Thoracic aorta (tissue), 2 donors: ENCODE data around the gene TPK1. TPM values are rescaled to one million over a fixed set of nuclear protein-coding genes. Genes with fewer than 3 reads are reported as not detected.

Experiments
- ATAC-seq: fragments of 150-250 bp; one replicate; pipeline ENCODE4 v1.8.0; 2017; ENCODE audit warnings: low read depth; ENCODE audit not compliant: insufficient number of reproducible peaks, low FRiP score
- DNase-seq: peaks from one replicate; pipeline ENCODE4 v3.0.0-alpha.2; 2020; ENCODE audit warnings: low spot score
- H3K27ac ChIP-seq, 2 donors: fragments of 200-600 bp; sonication (generic); 1 replicate in 1 of 2; 2 replicates in 1 of 2; pipeline ENCODE4 v1.5.1; 2016; ENCODE audit warnings: mild to moderate bottlenecking in 2 of 2, moderate library complexity in 2 of 2
- H3K27me3 ChIP-seq: fragments of 200-600 bp; sonication (generic); replicated peaks from 2 replicates; pipeline ENCODE4 v1.6.0; 2016; ENCODE audit warnings: mild to moderate bottlenecking; ENCODE audit not compliant: insufficient read depth
- H3K36me3 ChIP-seq: fragments of 200-600 bp; sonication (generic); one replicate; pipeline ENCODE4 v1.5.1; 2016
- H3K4me1 ChIP-seq, 2 donors: fragments of 200-600 bp; sonication (generic); 1 replicate in 1 of 2; 2 replicates in 1 of 2; pipeline versions ENCODE4 v1.5.1 to v1.6.0; 2016; ENCODE audit warnings: low read depth in 2 of 2, mild to moderate bottlenecking in 1 of 2; ENCODE audit not compliant: control insufficient read depth in 1 of 2
- H3K4me3 ChIP-seq: fragments of 200-600 bp; sonication (generic); 2 replicates; pipeline ENCODE4 v1.5.1; 2016; ENCODE audit warnings: mild to moderate bottlenecking
- H3K9me3 ChIP-seq: fragments of 200-600 bp; sonication (generic); 2 replicates; pipeline ENCODE4 v1.5.1; 2016
- total RNA-seq, 2 donors: library from RNA; depleted of rRNA; stranded (reverse); fragments of >200 nt; gene quantifications; one replicate each; pipeline versions ENCODE4 v1.1.0 to v1.2.3, GENCODE V29; 2016
- TF ChIP-seq, protein P1 (sequence below): fragments of 200-600 bp; sonication (generic); IDR thresholded peaks from one replicate; pipeline ENCODE4 v1.5.1; 2019; ENCODE audit warnings: antibody characterized with exemption

TPK1 gene
- total RNA-seq, 2 donors from 2014 or later: 13.3 to 21.2 TPM

- TF ChIP-seq, protein P1, sequence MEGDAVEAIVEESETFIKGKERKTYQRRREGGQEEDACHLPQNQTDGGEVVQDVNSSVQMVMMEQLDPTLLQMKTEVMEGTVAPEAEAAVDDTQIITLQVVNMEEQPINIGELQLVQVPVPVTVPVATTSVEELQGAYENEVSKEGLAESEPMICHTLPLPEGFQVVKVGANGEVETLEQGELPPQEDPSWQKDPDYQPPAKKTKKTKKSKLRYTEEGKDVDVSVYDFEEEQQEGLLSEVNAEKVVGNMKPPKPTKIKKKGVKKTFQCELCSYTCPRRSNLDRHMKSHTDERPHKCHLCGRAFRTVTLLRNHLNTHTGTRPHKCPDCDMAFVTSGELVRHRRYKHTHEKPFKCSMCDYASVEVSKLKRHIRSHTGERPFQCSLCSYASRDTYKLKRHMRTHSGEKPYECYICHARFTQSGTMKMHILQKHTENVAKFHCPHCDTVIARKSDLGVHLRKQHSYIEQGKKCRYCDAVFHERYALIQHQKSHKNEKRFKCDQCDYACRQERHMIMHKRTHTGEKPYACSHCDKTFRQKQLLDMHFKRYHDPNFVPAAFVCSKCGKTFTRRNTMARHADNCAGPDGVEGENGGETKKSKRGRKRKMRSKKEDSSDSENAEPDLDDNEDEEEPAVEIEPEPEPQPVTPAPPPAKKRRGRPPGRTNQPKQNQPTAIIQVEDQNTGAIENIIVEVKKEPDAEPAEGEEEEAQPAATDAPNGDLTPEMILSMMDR: peak; percentile 28
- ATAC-seq: no peak
Measured at GRCh38 chr7:144787127-144787526, 48.7 kb downstream of the TPK1 start.

DNA sequence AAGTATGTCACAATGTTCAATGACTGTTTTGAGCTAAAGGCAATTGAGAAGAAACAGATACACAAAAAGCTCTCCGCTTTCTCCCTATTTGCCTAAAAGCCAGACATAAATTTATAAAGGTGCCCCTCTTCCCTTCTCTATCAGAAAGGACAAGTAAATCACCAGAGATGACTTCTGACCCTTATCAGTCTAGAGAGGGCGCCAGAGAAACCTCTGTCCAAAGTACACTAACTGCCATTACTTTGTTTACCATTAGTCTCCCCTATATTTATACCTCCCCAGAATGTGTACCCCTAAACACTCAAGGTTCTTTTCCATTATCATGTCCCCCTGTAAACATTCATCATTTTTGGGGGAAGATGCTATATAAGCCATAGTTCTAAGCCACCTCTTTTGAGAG is 49.3 kb downstream of the TPK1 start:
- TF ChIP-seq, protein P1: no peak
- no peak for ATAC-seq

More at GRCh38 chr7:144787127-144787526, 48.7 kb downstream of the TPK1 start:
- H3K4me3 ChIP-seq: no peak overlapping the region
- no peak for DNase-seq
- H3K36me3 ChIP-seq: no peaks in the 10 kb centered on the region
- peaks cover 11 to 33% of the 10 kb centered on the region in 2 donors for H3K4me1 ChIP-seq
- no peak overlapping the region for H3K27ac ChIP-seq
- H3K27me3 ChIP-seq: no peaks in the 10 kb centered on the region
- H3K9me3 ChIP-seq: no peaks in the 10 kb centered on the region

DNA sequence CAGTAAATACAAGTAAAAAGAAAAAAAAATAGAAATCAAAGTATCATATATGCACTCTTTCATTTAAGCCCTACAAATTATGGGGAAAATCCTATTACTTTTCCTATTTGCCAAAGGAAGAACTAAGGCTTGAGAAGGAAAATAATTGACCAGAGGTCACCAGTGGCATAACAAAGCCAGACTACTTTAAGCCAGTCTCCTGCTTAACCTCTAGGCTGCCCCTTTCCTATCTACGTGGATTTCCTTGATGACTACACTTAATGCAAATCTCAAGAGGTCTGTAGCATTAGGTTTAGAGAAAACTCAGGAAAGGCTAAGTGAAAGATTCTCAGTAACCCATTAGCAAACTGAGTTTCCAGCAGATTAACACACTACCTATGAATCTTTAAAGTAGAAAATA is 49.8 kb downstream of the TPK1 start:
- TF ChIP-seq, protein P1: no peak
- Histone ChIP-seq H3K9me3 (no peaks in the 10 kb centered on the region), H3K4me1 (peaks cover 8 to 42% of the 10 kb centered on the region in 2 donors), H3K27ac (no peak overlapping the region), H3K36me3 (no peaks in the 10 kb centered on the region), H3K27me3 (no peaks in the 10 kb centered on the region), H3K4me3 (no peak overlapping the region)
- DNase-seq (no peak), ATAC-seq (no peak)

More for the DNA sequence above, 49.3 kb downstream of the TPK1 start:
- DNase-seq: no peak
- Histone ChIP-seq H3K36me3 (no peaks in the 10 kb centered on the region), H3K9me3 (no peaks in the 10 kb centered on the region), H3K4me1 (peaks cover 8 to 39% of the 10 kb centered on the region in 2 donors), H3K4me3 (no peak overlapping the region), H3K27me3 (no peaks in the 10 kb centered on the region), H3K27ac (no peak overlapping the region)

- DNase-seq: no peak
- no peak overlapping the region for H3K27ac ChIP-seq
- TF ChIP-seq, protein P1: no peak
- H3K9me3 ChIP-seq: no peaks in the 10 kb centered on the region
- no peak for ATAC-seq
- no peak overlapping the region for H3K4me3 ChIP-seq
- H3K27me3 ChIP-seq: no peaks in the 10 kb centered on the region
- H3K4me1 ChIP-seq: peaks cover 8 to 42% of the 10 kb centered on the region in 2 donors
- no peaks in the 10 kb centered on the region for H3K36me3 ChIP-seq
Measured at GRCh38 chr7:144785521-144785920, 50.3 kb downstream of the TPK1 start.

GRCh38 chr7:144784943-144785342 is 50.9 kb downstream of the TPK1 start:
- TF ChIP-seq, protein P1: no peak
- DNase-seq (peak; percentile 40), ATAC-seq (peak; percentile 98)
- Histone ChIP-seq H3K4me1 (peaks cover 8 to 42% of the 10 kb centered on the region in 2 donors), H3K4me3 (peak overlapping the region; percentile 17), H3K27ac (no peak overlapping the region), H3K27me3 (no peaks in the 10 kb centered on the region), H3K36me3 (no peaks in the 10 kb centered on the region), H3K9me3 (no peaks in the 10 kb centered on the region)
